WTC11 (cell line): ENCODE measurements around the gene ZNF525.

ENCODE experiments used
- CREM ChIP-seq: sonication (generic); formaldehyde crosslinking; IDR thresholded peaks from 2 replicates; pipeline ENCODE4 v1.8.1; 2022; ENCODE audit warnings: mild to moderate bottlenecking, missing genetic modification reagents, moderate library complexity
- CTCF ChIP-seq: fragments of 200-600 bp; IDR thresholded peaks from 2 replicates; pipeline ENCODE4 v1.8.0; 2022; ENCODE audit warnings: antibody characterized with exemption
- E2F1 ChIP-seq: sonication (generic); formaldehyde crosslinking; IDR thresholded peaks from 2 replicates; pipeline ENCODE4 v1.8.0; 2022; ENCODE audit warnings: mild to moderate bottlenecking, missing genetic modification reagents
- ELF4 ChIP-seq: sonication (generic); formaldehyde crosslinking; IDR thresholded peaks from 2 replicates; pipeline ENCODE4 v1.8.1; 2022; ENCODE audit warnings: low read depth, mild to moderate bottlenecking, moderate library complexity, missing genetic modification reagents
- ESRRA ChIP-seq: sonication (generic); formaldehyde crosslinking; IDR thresholded peaks from 2 replicates; pipeline ENCODE4 v1.8.1; 2022; ENCODE audit warnings: mild to moderate bottlenecking, missing genetic modification reagents, borderline replicate concordance
- HMGA2 ChIP-seq: fragments of 250-450 bp; sonication (Bioruptor Pico); IDR thresholded peaks from 2 replicates; pipeline ENCODE4 v1.4.0; 2021; ENCODE audit warnings: mild to moderate bottlenecking, moderate library complexity
- HMGXB4 ChIP-seq: sonication (generic); formaldehyde crosslinking; IDR thresholded peaks from 2 replicates; pipeline ENCODE4 v1.8.1; 2023; ENCODE audit warnings: mild to moderate bottlenecking, moderate library complexity, missing genetic modification reagents
- MXD4 ChIP-seq: fragments of 250-450 bp; sonication (Bioruptor Pico); IDR thresholded peaks from 2 replicates; pipeline ENCODE4 v1.8.0; 2021; ENCODE audit warnings: mild to moderate bottlenecking, moderate library complexity, borderline replicate concordance
- NFYB ChIP-seq: sonication (generic); formaldehyde crosslinking; conservative IDR thresholded peaks from 2 replicates; pipeline ENCODE4 v1.8.0; 2022; ENCODE audit warnings: low read depth, missing genetic modification reagents
- RELA ChIP-seq: sonication (generic); formaldehyde crosslinking; IDR thresholded peaks from 2 replicates; pipeline ENCODE4 v1.8.1; 2022; ENCODE audit warnings: missing genetic modification reagents, mild to moderate bottlenecking, borderline replicate concordance
- STAT6 ChIP-seq: sonication (generic); formaldehyde crosslinking; conservative IDR thresholded peaks from 2 replicates; pipeline ENCODE4 v1.8.1; 2023; ENCODE audit warnings: mild to moderate bottlenecking, low read depth, missing genetic modification reagents, moderate library complexity
- ZNF317 ChIP-seq: sonication (generic); formaldehyde crosslinking; IDR thresholded peaks from 2 replicates; pipeline ENCODE4 v1.8.1; 2023; ENCODE audit warnings: low read depth, mild to moderate bottlenecking, moderate library complexity, missing genetic modification reagents, borderline replicate concordance
- ZSCAN18 ChIP-seq: fragments of 250-450 bp; sonication (Bioruptor Pico); IDR thresholded peaks from 2 replicates; pipeline ENCODE4 v2.1.2; 2022; ENCODE audit warnings: mild to moderate bottlenecking, moderate library complexity

- TF ChIP-seq NFYB, result no peak
- TF ChIP-seq HMGXB4 (CRISPR knock-in tag), result no peak
- TF ChIP-seq ELF4, result no peak
- TF ChIP-seq MXD4 (CRISPR knock-in tag), result no peak
- no peak for TF ChIP-seq CTCF
- TF ChIP-seq STAT6 (CRISPR knock-in tag), result no peak
- TF ChIP-seq HMGA2 (CRISPR knock-in tag), result no peak
- no peak for TF ChIP-seq ZNF317 (CRISPR knock-in tag)
- no peak for TF ChIP-seq ESRRA (CRISPR knock-in tag)
- no peak for TF ChIP-seq E2F1 (CRISPR knock-in tag)
- TF ChIP-seq CREM (CRISPR knock-in tag), result no peak
- TF ChIP-seq ZSCAN18, result no peak
- no peak for TF ChIP-seq RELA (CRISPR knock-in tag)
Measured at GRCh38 chr19:53388168-53388567, 22.7 kb downstream of the ZNF525 start.
